ENCODE measurements around the gene RBM17. TPM values are rescaled to one million over a fixed set of nuclear protein-coding genes. Genes with fewer than 3 reads are reported as not detected.

Gene RBM17
- total and polyA plus RNA-seq, 4 donors = 65.5 to 103 (median 80.6) TPM

GRCh38 chr10:6158276-6158675 lies 69.4 kb downstream of the RBM17 start:
- no peaks in the 10 kb centered on the region for H3K9me3 ChIP-seq (ENCODE audit: control insufficient read depth in 4 of 4, insufficient read depth in 3 of 4, low read length in 3 of 4)
- DNase-seq (no peak), ATAC-seq (ENCODE audit: insufficient read depth, low FRiP score) (no peak)
- no peak overlapping the region for H3K9ac ChIP-seq (ENCODE audit: insufficient read depth in 1 of 2, low read length in 2 of 2)
- no peaks in the 10 kb centered on the region for H3K27me3 ChIP-seq (ENCODE audit: control insufficient read depth in 3 of 3, insufficient read depth in 3 of 3, low read length in 2 of 3)
- no peak overlapping the region for H3K4me3 ChIP-seq
- H3K27ac ChIP-seq (ENCODE audit: low read depth in 1 of 2, low read length in 1 of 2) = peak overlapping the region in 1 of 2 donors; percentile 31
- peaks cover 0 to 7% (median 2%) of the 10 kb centered on the region in 5 donors for H3K4me1 ChIP-seq (ENCODE audit: control insufficient read depth in 5 of 5, insufficient read depth in 5 of 5, low read length in 5 of 5)
- no peak for TF ChIP-seq CTCF (IDR thresholded peaks at IDR 0.05; ENCODE audit: control extremely low read depth, extremely low read depth)
- 62 to 88% methylated on average over 7 of the region's 7 CpGs for WGBS, 2 donors
- H3K36me3 ChIP-seq (ENCODE audit: control insufficient read depth in 4 of 4, insufficient read depth in 4 of 4, low read length in 4 of 4) = no peaks in the 10 kb centered on the region

- H3K36me3 ChIP-seq (ENCODE audit: control insufficient read depth in 4 of 4, insufficient read depth in 4 of 4, low read length in 4 of 4) = peaks cover 0 to 6% (median under 1%) of the 10 kb centered on the region in 4 donors
- no peaks in the 10 kb centered on the region for H3K9me3 ChIP-seq (ENCODE audit: control insufficient read depth in 4 of 4, insufficient read depth in 3 of 4, low read length in 3 of 4)
- WGBS, 2 donors = 81 to 88% methylated on average over 3 of the region's 3 CpGs
- no peaks in the 10 kb centered on the region for H3K27me3 ChIP-seq (ENCODE audit: control insufficient read depth in 3 of 3, insufficient read depth in 3 of 3, low read length in 2 of 3)
- H3K4me3 ChIP-seq = no peak overlapping the region
- ATAC-seq (ENCODE audit: insufficient read depth, low FRiP score) (no peak), DNase-seq (no peak)
- no peak overlapping the region for H3K9ac ChIP-seq (ENCODE audit: insufficient read depth in 1 of 2, low read length in 2 of 2)
- no peak for TF ChIP-seq CTCF (IDR thresholded peaks at IDR 0.05; ENCODE audit: control extremely low read depth, extremely low read depth)
- H3K4me1 ChIP-seq (ENCODE audit: control insufficient read depth in 5 of 5, insufficient read depth in 5 of 5, low read length in 5 of 5) = peaks cover 2 to 18% (median 6%) of the 10 kb centered on the region in 5 donors
- H3K27ac ChIP-seq (ENCODE audit: low read depth in 1 of 2, low read length in 1 of 2) = no peak overlapping the region
Observed at GRCh38 chr10:6161921-6162320, 73.1 kb downstream of the RBM17 start.

GRCh38 chr10:6162589-6163356 lies 73.9 kb downstream of the RBM17 start:
- no peak for TF ChIP-seq CTCF (IDR thresholded peaks at IDR 0.05; ENCODE audit: control extremely low read depth, extremely low read depth)
- H3K9ac ChIP-seq (ENCODE audit: insufficient read depth in 1 of 2, low read length in 2 of 2) = no peak overlapping the region
- H3K4me3 ChIP-seq = no peak overlapping the region
- peaks cover 2 to 18% (median 6%) of the 10 kb centered on the region in 5 donors for H3K4me1 ChIP-seq (ENCODE audit: control insufficient read depth in 5 of 5, insufficient read depth in 5 of 5, low read length in 5 of 5)
- ATAC-seq (ENCODE audit: insufficient read depth, low FRiP score) (no peak), DNase-seq (peak in 2 of 3 donors; percentile 25 to 54)
- H3K36me3 ChIP-seq (ENCODE audit: control insufficient read depth in 4 of 4, insufficient read depth in 4 of 4, low read length in 4 of 4) = peaks cover 0 to 6% (median under 1%) of the 10 kb centered on the region in 4 donors
- 58 to 64% methylated on average over 12 of the region's 12 CpGs for WGBS, 2 donors
- H3K27ac ChIP-seq (ENCODE audit: low read depth in 1 of 2, low read length in 1 of 2) = peak overlapping the region; percentile 51 to 71
- no peaks in the 10 kb centered on the region for H3K27me3 ChIP-seq (ENCODE audit: control insufficient read depth in 3 of 3, insufficient read depth in 3 of 3, low read length in 2 of 3)
- no peaks in the 10 kb centered on the region for H3K9me3 ChIP-seq (ENCODE audit: control insufficient read depth in 4 of 4, insufficient read depth in 3 of 4, low read length in 3 of 4)
